K562 (cell line): Measurements from ENCODE around the gene ANGEL2. TPM values are rescaled to one million over a fixed set of nuclear protein-coding genes. Genes with fewer than 3 reads are reported as not detected.

Experiments
- CAMTA2 ChIP-seq: fragments of 250-450 bp; sonication (Bioruptor Pico); conservative IDR thresholded peaks from 2 replicates; pipeline ENCODE4 v1.5.1; 2022
- ERF ChIP-seq: fragments of 450-650 bp; formaldehyde crosslinking; IDR thresholded peaks from 2 replicates; pipeline ENCODE4 v1.4.0; 2020; ENCODE audit warnings: mild to moderate bottlenecking, mixed read lengths
- HMBOX1 ChIP-seq: sonication (generic); IDR thresholded peaks from 2 replicates; pipeline ENCODE4 v1.6.1; 2016
- HMGN3 ChIP-seq: IDR thresholded peaks from 2 replicates; pipeline ENCODE4 v1.6.1; 2011; ENCODE audit warnings: borderline replicate concordance, low read depth, mild to moderate bottlenecking, mixed read lengths, low read length; ENCODE audit not compliant: insufficient read length; ENCODE audit errors: extremely low read depth
- ILK ChIP-seq: fragments of 450-650 bp; IDR thresholded peaks from 2 replicates; pipeline ENCODE4 v1.6.1; 2016; ENCODE audit warnings: missing genetic modification characterization, low read depth, mild to moderate bottlenecking, missing compliant biosample characterization, moderate library complexity, borderline replicate concordance
- MEF2D ChIP-seq: conservative IDR thresholded peaks from 2 replicates; pipeline ENCODE4 v1.6.1; 2016; ENCODE audit warnings: low read depth, missing genetic modification characterization, missing compliant biosample characterization
- MYBL2 ChIP-seq, 2 experiments: fragments of 450-650 bp in 1 of 2; sonication (generic) in 1 of 2; formaldehyde crosslinking in 1 of 2; IDR thresholded peaks; 2 replicates each; pipeline versions ENCODE4 v1.6.1 to v1.8.1; 2017 to 2022; ENCODE audit warnings: borderline replicate concordance in 1 of 2, inconsistent platforms in 1 of 2, low read depth in 1 of 2, mild to moderate bottlenecking in 1 of 2, missing genetic modification reagents in 1 of 2, moderate library complexity in 1 of 2
- NCOA4 ChIP-seq: fragments of 450-650 bp; IDR thresholded peaks from 2 replicates; pipeline ENCODE4 v1.6.1; 2018; ENCODE audit warnings: mild to moderate bottlenecking; ENCODE audit not compliant: partially characterized antibody
- NFATC3 ChIP-seq: fragments of 450-650 bp; IDR thresholded peaks from 2 replicates; pipeline ENCODE4 v1.6.1; 2017; ENCODE audit warnings: mild to moderate bottlenecking
- NFXL1 ChIP-seq: fragments of 450-650 bp; formaldehyde crosslinking; IDR thresholded peaks from 2 replicates; pipeline ENCODE4 v1.4.0; 2021; ENCODE audit warnings: mild to moderate bottlenecking
- POLR2AphosphoS2 ChIP-seq: IDR thresholded peaks from 2 replicates; pipeline ENCODE4 v1.6.1; 2012; ENCODE audit warnings: low read length, improper control_type of control experiment
- RBFOX2 ChIP-seq: fragments of 200-400 bp; formaldehyde crosslinking; IDR thresholded peaks from 2 replicates; pipeline ENCODE4 v1.6.1; 2017; ENCODE audit warnings: low read depth, mild to moderate bottlenecking, low read length, moderate library complexity
- RFX5 ChIP-seq: IDR thresholded peaks from 2 replicates; pipeline ENCODE4 v1.6.1; 2011; ENCODE audit warnings: low read depth, mild to moderate bottlenecking, improper control_type of control experiment, low read length
- SETDB1 ChIP-seq: IDR thresholded peaks from one replicate; pipeline ENCODE4 v1.6.1; 2012; ENCODE audit warnings: low read length, control low read depth, inconsistent platforms
- SMAD2 ChIP-seq: fragments of 150-350 bp; IDR thresholded peaks from 2 replicates; pipeline ENCODE4 v1.6.1; 2014; ENCODE audit warnings: low read depth, mild to moderate bottlenecking, low read length
- STAT5A ChIP-seq: IDR thresholded peaks from 2 replicates; pipeline ENCODE4 v1.6.1; 2012; ENCODE audit warnings: low read length, inconsistent platforms, borderline replicate concordance
- TSC22D4 ChIP-seq: fragments of 450-650 bp; IDR thresholded peaks from 2 replicates; pipeline ENCODE4 v1.6.1; 2016; ENCODE audit warnings: missing genetic modification characterization, missing biosample characterization, control low read depth
- ZFP36 ChIP-seq: fragments of 150-350 bp; IDR thresholded peaks from 2 replicates; pipeline ENCODE4 v1.6.1; 2018; ENCODE audit warnings: low read length, low read depth; ENCODE audit not compliant: partially characterized antibody
- ZFX ChIP-seq: sonication (generic); formaldehyde crosslinking; IDR thresholded peaks from 2 replicates; pipeline ENCODE4 v1.8.0; 2022; ENCODE audit warnings: mild to moderate bottlenecking, missing genetic modification reagents, moderate library complexity
- ZMIZ1 ChIP-seq, 2 experiments: fragments of 150-350 bp in 1 of 2; IDR thresholded peaks; 2 replicates each; pipeline ENCODE4 v1.6.1; 2012 to 2016; ENCODE audit warnings: low read depth in 2 of 2, low read length in 2 of 2, mild to moderate bottlenecking in 1 of 2, moderate library complexity in 1 of 2
- ZNF124 ChIP-seq: sonication (generic); formaldehyde crosslinking; IDR thresholded peaks from 2 replicates; pipeline ENCODE4 v1.8.1; 2022; ENCODE audit warnings: missing genetic modification reagents
- ZNF197 ChIP-seq: fragments of 200-800 bp; sonication (Bioruptor generic); IDR thresholded peaks from 2 replicates; pipeline ENCODE4 v1.6.1; 2016; ENCODE audit warnings: low read depth, missing genetic modification characterization, missing compliant biosample characterization
- ZNF311 ChIP-seq: fragments of 250-450 bp; sonication (Bioruptor Pico); IDR thresholded peaks from 2 replicates; pipeline ENCODE4 v1.4.0; 2020; ENCODE audit warnings: mild to moderate bottlenecking, moderate library complexity
- ZNF561 ChIP-seq: fragments of 450-650 bp; formaldehyde crosslinking; conservative IDR thresholded peaks from 2 replicates; pipeline ENCODE4 v1.4.0; 2020; ENCODE audit warnings: mild to moderate bottlenecking, moderate library complexity
- ZNF766 ChIP-seq: fragments of 200-800 bp; sonication (Bioruptor generic); conservative IDR thresholded peaks from 2 replicates; pipeline ENCODE4 v1.6.1; 2016; ENCODE audit warnings: missing genetic modification characterization, missing compliant biosample characterization
- polyA plus RNA-seq, 8 experiments: library from polyadenylated mRNA; depleted of rRNA in 4 of 8; stranded (reverse) in 5 of 8; unstranded in 3 of 8; fragments of >200 nt; fragmentation: Nextera tagmentation in 2 of 8; fragmentation: Illumina TruSeq in 1 of 8; extraction: Ambion mirVana in 2 of 8; extraction: Trizol in 1 of 8; gene quantifications; 2 replicates each; pipeline versions ENCODE4 v1.2.1 to v1.2.3, GENCODE V29; 2011 to 2014; ENCODE audit warnings: inconsistent platforms in 1 of 8, missing spikeins in 1 of 8
- total RNA-seq, 7 experiments: library from RNA; depleted of rRNA in 6 of 7; stranded (reverse); fragments of >200 nt in 6 of 7; fragmentation: Illumina TruSeq in 2 of 7; extraction: Trizol in 2 of 7; gene quantifications; 2 replicates each; pipeline versions ENCODE4 v1.2.1 to v1.2.3, GENCODE V29; 2011 to 2021; ENCODE audit warnings: low replicate concordance in 1 of 7

Gene ANGEL2
- total and polyA plus RNA-seq, 9 of the 15 experiments (the other 6 are each of a cell fraction or from before 2014, with no cell fraction given): 6.8 to 34.6 (median 26.2) TPM

GRCh38 chr1:213015099-213016050 is at the start of gene ANGEL2 (continued):
- peak; percentile 90 for TF ChIP-seq ZNF766 (CRISPR knock-in tag)
- TF ChIP-seq MYBL2 (IDR thresholded peaks at IDR 0.05; ENCODE audit: low read depth): no peak
- TF ChIP-seq MYBL2 (CRISPR knock-in tag; IDR thresholded peaks at IDR 0.05; ENCODE audit: borderline replicate concordance): no peak
- TF ChIP-seq STAT5A: no peak
- no peak for TF ChIP-seq NCOA4
- no peak for TF ChIP-seq SMAD2
- TF ChIP-seq ZNF124 (CRISPR knock-in tag): no peak
- peak; percentile 65 for TF ChIP-seq HMGN3
- no peak for TF ChIP-seq POLR2AphosphoS2
- no peak for TF ChIP-seq ERF (CRISPR knock-in tag)
- TF ChIP-seq HMBOX1: no peak
- TF ChIP-seq NFATC3: no peak
- no peak for TF ChIP-seq ZNF197
- TF ChIP-seq RFX5: no peak
- TF ChIP-seq RBFOX2: peak; percentile 85
- no peak for TF ChIP-seq NFXL1 (CRISPR knock-in tag)
- no peak for TF ChIP-seq ILK (tag)
- peak; percentile 97 for TF ChIP-seq ZFX
- no peak for TF ChIP-seq ZFP36
- peak; percentile 25 for TF ChIP-seq SETDB1
- peak in 1 of 2 experiments; percentile 54; a peak in 2 of 4 replicates for TF ChIP-seq ZMIZ1 (IDR thresholded peaks at IDR 0.05; ENCODE audit: low read depth in 2 of 2, low read length in 2 of 2)
- no peak for TF ChIP-seq MEF2D (tag)
- no peak for TF ChIP-seq TSC22D4 (tag)
- no peak for TF ChIP-seq CAMTA2 (CRISPR knock-in tag)
- no peak for TF ChIP-seq ZNF561 (CRISPR knock-in tag)
- TF ChIP-seq ZNF311 (CRISPR knock-in tag): no peak
